NCI-H2196 treated with DMSO at 0.1 percent for 48 hours (cell line): Measurements from ENCODE around the gene SBSN.

ENCODE experiments used
- DNase-seq: peaks from one replicate; lab custom pipeline; 2025; ENCODE audit not compliant: unreplicated experiment; lab: John Stamatoyannopoulos, UW

The SBSN gene

GRCh38 chr19:35533201-35533821 lies 5.2 kb upstream of the SBSN start, which contains the start of gene GAPDHS:
GAPDHS (plus strand) TSS chr19:35533456; CDS start chr19:35533528, 72 bp downstream.
- no peak for DNase-seq

GRCh38 chr19:35531291-35531690 lies 3.2 kb upstream of the SBSN start:
- no peak for DNase-seq

- no peak for DNase-seq
Measured at GRCh38 chr19:35529241-35530218, 1.4 kb upstream of the SBSN start.

- DNase-seq = no peak
Measured at GRCh38 chr19:35525873-35526272, 2.2 kb downstream of the SBSN start.

GRCh38 chr19:35524181-35524837 lies 3.8 kb downstream of the SBSN start:
- no peak for DNase-seq

- no peak for DNase-seq
Measured at GRCh38 chr19:35522745-35523327, 5.3 kb downstream of the SBSN start.

GRCh38 chr19:35521124-35521743 lies 6.9 kb downstream of the SBSN start:
- DNase-seq = no peak

GRCh38 chr19:35519291-35519690 lies 8.8 kb downstream of the SBSN start:
- DNase-seq = no peak

- no peak for DNase-seq
Measured at GRCh38 chr19:35518313-35518712, 9.8 kb downstream of the SBSN start.

GRCh38 chr19:35517342-35517741 lies 10.8 kb downstream of the SBSN start:
- no peak for DNase-seq

- no peak for DNase-seq
Measured at GRCh38 chr19:35516310-35516709, 11.8 kb downstream of the SBSN start.

- DNase-seq = no peak
Measured at GRCh38 chr19:35514282-35514809, 13.8 kb downstream of the SBSN start.

GRCh38 chr19:35513628-35514281 lies 14.4 kb downstream of the SBSN start, which contains the start of gene DMKN:
DMKN (minus strand) TSS chr19:35513649; CDS start chr19:35513475, 174 bp downstream.
- DNase-seq = no peak

GRCh38 chr19:35512831-35513627 lies 15.1 kb downstream of the SBSN start:
- no peak for DNase-seq

- no peak for DNase-seq
Measured at GRCh38 chr19:35511337-35511736, 16.8 kb downstream of the SBSN start.

- no peak for DNase-seq
Measured at GRCh38 chr19:35510626-35510964, 17.5 kb downstream of the SBSN start.

- peak; percentile 36 for DNase-seq
Measured at GRCh38 chr19:35509861-35510625, 18.1 kb downstream of the SBSN start.

- DNase-seq = no peak
Measured at GRCh38 chr19:35509018-35509652, 19.0 kb downstream of the SBSN start.
